Prostate gland (tissue), 2 donors: ENCODE data around the gene SOX18.

Experiments
- POLR2AphosphoS5 ChIP-seq: sonication (generic); formaldehyde crosslinking; IDR thresholded peaks from one replicate; pipeline ENCODE4 v1.6.1; 2017; ENCODE audit warnings: antibody characterized with exemption
- TF ChIP-seq, protein P1 (sequence below), 4 experiments: fragments of 200-600 bp in 2 of 4; fragments of 450-650 bp in 2 of 4; sonication (generic) in 2 of 4; IDR thresholded peaks; 1 replicate in 3 of 4; 2 replicates in 1 of 4; pipeline ENCODE4 v1.5.1; 2016 to 2019; ENCODE audit warnings: antibody characterized with exemption in 4 of 4, mild to moderate bottlenecking in 2 of 4, moderate library complexity in 2 of 4

DNA sequence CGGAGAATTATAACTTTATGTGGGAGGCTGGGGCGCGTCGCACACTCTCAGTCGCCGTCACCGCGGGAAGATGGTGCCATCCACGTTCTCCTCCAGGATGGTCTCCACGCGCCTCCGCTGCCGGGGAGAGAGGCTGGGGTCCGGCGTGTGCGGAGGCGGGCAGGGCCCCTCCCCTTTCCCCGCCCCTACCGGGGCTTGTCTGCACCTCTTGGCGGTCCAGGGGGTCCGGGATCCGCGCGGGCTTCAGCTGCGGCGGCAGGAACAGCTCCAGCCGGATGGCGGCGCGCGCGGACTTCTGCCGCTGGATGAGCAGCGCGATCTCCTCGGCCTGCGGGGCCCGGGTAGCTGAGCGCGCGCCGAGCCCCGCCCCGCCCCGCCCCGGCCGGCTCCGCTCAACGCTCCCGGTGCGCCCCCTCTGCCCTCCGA lies 34.0 kb upstream of the SOX18 start:
- TF ChIP-seq, protein P1, sequence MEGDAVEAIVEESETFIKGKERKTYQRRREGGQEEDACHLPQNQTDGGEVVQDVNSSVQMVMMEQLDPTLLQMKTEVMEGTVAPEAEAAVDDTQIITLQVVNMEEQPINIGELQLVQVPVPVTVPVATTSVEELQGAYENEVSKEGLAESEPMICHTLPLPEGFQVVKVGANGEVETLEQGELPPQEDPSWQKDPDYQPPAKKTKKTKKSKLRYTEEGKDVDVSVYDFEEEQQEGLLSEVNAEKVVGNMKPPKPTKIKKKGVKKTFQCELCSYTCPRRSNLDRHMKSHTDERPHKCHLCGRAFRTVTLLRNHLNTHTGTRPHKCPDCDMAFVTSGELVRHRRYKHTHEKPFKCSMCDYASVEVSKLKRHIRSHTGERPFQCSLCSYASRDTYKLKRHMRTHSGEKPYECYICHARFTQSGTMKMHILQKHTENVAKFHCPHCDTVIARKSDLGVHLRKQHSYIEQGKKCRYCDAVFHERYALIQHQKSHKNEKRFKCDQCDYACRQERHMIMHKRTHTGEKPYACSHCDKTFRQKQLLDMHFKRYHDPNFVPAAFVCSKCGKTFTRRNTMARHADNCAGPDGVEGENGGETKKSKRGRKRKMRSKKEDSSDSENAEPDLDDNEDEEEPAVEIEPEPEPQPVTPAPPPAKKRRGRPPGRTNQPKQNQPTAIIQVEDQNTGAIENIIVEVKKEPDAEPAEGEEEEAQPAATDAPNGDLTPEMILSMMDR (IDR thresholded peaks at IDR 0.05), result peak in 3 of 4 experiments; percentile 31 to 64 (median 58)
- TF ChIP-seq POLR2AphosphoS5, result no peak
